Activated naive CD4-positive, alpha-beta T cell treated with anti-CD3 and anti-CD28 coated beads for 36 hours (primary cell): ENCODE measurements around the gene L1CAM. TPM values are rescaled to one million over a fixed set of nuclear protein-coding genes. Genes with fewer than 3 reads are reported as not detected.

Experiments used
- CTCF ChIA-PET: fragments of 350-600 bp; sonication (Branson Sonifier 250); formaldehyde crosslinking; loops from one replicate; lab custom pipeline; 2021; ENCODE audit warnings: antibody characterized with exemption; lab: Charles Lee
- DNase-seq: peaks from one replicate; pipeline ENCODE4 v3.0.0-alpha.2; 2020
- H3K27ac Mint-ChIP-seq: one replicate; pipeline ENCODE4 v1.8.0; 2021; ENCODE audit warnings: mild to moderate bottlenecking, mixed read lengths
- H3K27me3 Mint-ChIP-seq: one replicate; pipeline ENCODE4 v1.8.0; 2021; ENCODE audit warnings: low read depth, mixed read lengths
- H3K36me3 Mint-ChIP-seq: one replicate; pipeline ENCODE4 v1.8.0; 2021; ENCODE audit warnings: low read depth, mixed read lengths
- H3K4me1 Mint-ChIP-seq: one replicate; pipeline ENCODE4 v1.8.0; 2021; ENCODE audit warnings: low read depth, mixed read lengths
- H3K4me3 Mint-ChIP-seq: one replicate; pipeline ENCODE4 v1.8.0; 2021; ENCODE audit warnings: mild to moderate bottlenecking, moderate library complexity, mixed read lengths
- H3K9me3 Mint-ChIP-seq: one replicate; pipeline ENCODE4 v1.8.0; 2021; ENCODE audit warnings: mixed read lengths
- intact Hi-C: fragments of 100-400 bp; cut with micrococcal nuclease; formaldehyde crosslinking; loops from one replicate; pipeline ENCODE4 v1.15.1; 2023
- total RNA-seq, 2 experiments: library from RNA; stranded (reverse); gene quantifications; one replicate each; pipeline ENCODE4 v1.2.3, GENCODE V29; 2021

L1CAM gene
- total RNA-seq, 2 experiments from 2014 or later = 0.40 to 0.57 TPM

- H3K4me1 Mint-ChIP-seq = peaks cover 11% of the 10 kb centered on the region
- H3K27ac Mint-ChIP-seq = no peak overlapping the region
- H3K27me3 Mint-ChIP-seq = no peaks in the 10 kb centered on the region
- no peak for DNase-seq
- CTCF ChIA-PET = no interaction called here
- H3K9me3 Mint-ChIP-seq = no peaks in the 10 kb centered on the region
- peaks cover 10% of the 10 kb centered on the region for H3K36me3 Mint-ChIP-seq
- no peak overlapping the region for H3K4me3 Mint-ChIP-seq
- intact Hi-C loops = no loop called here
Measured at GRCh38 chrX:153909024-153909979, 23.3 kb upstream of the L1CAM start.

- Mint-ChIP-seq H3K36me3 (peaks cover 6% of the 10 kb centered on the region), H3K27me3 (no peaks in the 10 kb centered on the region), H3K4me3 (no peak overlapping the region), H3K4me1 (peaks cover 18% of the 10 kb centered on the region), H3K27ac (no peak overlapping the region), H3K9me3 (no peaks in the 10 kb centered on the region)
- intact Hi-C loops = no loop called here
- no peak for DNase-seq
- CTCF ChIA-PET = no interaction called here
Measured at GRCh38 chrX:153908219-153908860, 22.4 kb upstream of the L1CAM start.

DNA sequence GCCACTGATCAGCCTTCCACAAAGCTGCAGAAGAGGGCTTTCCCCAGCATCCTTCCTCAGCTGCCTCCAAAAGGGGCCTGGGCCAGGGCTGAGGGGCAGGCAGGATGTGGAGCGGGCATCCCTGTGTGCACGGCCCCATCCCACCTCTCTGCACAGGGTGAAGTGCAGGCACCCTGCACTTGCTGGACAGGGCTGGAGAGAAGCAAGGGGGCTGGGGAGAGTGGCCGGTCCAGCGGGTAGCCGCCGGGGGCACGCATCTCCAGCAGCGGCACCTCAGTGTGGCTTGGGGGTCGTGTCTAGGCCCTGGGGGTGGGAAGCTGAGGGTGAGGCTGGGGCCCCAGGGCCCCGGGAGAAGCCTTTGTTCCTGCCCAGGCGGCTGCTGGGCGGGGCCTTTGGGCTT lies 21.5 kb upstream of the L1CAM start:
- no peak for DNase-seq
- CTCF ChIA-PET = interaction anchor here (1.0 kb wide), 1 partner anchor 16 kb away, joined by 3 read pairs; no protein-coding TSS in a partner anchor
- Mint-ChIP-seq H3K9me3 (no peaks in the 10 kb centered on the region), H3K27ac (no peak overlapping the region), H3K4me1 (peaks cover 19% of the 10 kb centered on the region), H3K36me3 (peaks cover 6% of the 10 kb centered on the region), H3K27me3 (no peaks in the 10 kb centered on the region), H3K4me3 (no peak overlapping the region)
- intact Hi-C loops = no loop called here

DNA sequence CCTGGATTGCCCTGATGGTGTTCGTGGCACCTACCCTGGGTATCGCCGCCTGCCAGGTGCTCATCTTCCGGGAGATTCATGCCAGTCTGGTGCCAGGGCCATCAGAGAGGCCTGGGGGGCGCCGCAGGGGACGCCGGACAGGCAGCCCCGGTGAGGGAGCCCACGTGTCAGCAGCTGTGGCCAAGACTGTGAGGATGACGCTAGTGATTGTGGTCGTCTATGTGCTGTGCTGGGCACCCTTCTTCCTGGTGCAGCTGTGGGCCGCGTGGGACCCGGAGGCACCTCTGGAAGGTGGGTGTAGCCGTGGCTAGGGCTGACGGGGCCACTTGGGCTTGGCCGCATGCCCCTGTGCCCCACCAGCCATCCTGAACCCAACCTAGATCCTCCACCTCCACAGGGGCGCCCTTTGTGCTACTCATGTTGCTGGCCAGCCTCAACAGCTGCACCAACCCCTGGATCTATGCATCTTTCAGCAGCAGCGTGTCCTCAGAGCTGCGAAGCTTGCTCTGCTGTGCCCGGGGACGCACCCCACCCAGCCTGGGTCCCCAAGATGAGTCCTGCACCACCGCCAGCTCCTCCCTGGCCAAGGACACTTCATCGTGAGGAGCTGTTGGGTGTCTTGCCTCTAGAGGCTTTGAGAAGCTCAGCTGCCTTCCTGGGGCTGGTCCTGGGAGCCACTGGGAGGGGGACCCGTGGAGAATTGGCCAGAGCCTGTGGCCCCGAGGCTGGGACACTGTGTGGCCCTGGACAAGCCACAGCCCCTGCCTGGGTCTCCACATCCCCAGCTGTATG lies 20.3 kb upstream of the L1CAM start:
- H3K36me3 Mint-ChIP-seq = peaks cover 2% of the 10 kb centered on the region
- no peaks in the 10 kb centered on the region for H3K9me3 Mint-ChIP-seq
- H3K4me3 Mint-ChIP-seq = no peak overlapping the region
- intact Hi-C loops = no loop called here
- H3K27ac Mint-ChIP-seq = peak overlapping the region; percentile 46
- DNase-seq = no peak
- H3K4me1 Mint-ChIP-seq = peaks cover 21% of the 10 kb centered on the region
- CTCF ChIA-PET = interaction anchor here (0.6 to 1.0 kb wide), 2 partner anchors 17 to 49 kb away, joined by 3 read pairs; no protein-coding TSS in a partner anchor
- no peaks in the 10 kb centered on the region for H3K27me3 Mint-ChIP-seq

GRCh38 chrX:153905481-153906095 lies 19.6 kb upstream of the L1CAM start:
- Mint-ChIP-seq H3K27me3 (no peaks in the 10 kb centered on the region), H3K27ac (peak overlapping the region; percentile 46), H3K9me3 (no peaks in the 10 kb centered on the region), H3K36me3 (peaks cover 2% of the 10 kb centered on the region), H3K4me1 (peaks cover 28% of the 10 kb centered on the region), H3K4me3 (no peak overlapping the region)
- DNase-seq = no peak
- CTCF ChIA-PET = no interaction called here
- intact Hi-C loops = no loop called here

DNA sequence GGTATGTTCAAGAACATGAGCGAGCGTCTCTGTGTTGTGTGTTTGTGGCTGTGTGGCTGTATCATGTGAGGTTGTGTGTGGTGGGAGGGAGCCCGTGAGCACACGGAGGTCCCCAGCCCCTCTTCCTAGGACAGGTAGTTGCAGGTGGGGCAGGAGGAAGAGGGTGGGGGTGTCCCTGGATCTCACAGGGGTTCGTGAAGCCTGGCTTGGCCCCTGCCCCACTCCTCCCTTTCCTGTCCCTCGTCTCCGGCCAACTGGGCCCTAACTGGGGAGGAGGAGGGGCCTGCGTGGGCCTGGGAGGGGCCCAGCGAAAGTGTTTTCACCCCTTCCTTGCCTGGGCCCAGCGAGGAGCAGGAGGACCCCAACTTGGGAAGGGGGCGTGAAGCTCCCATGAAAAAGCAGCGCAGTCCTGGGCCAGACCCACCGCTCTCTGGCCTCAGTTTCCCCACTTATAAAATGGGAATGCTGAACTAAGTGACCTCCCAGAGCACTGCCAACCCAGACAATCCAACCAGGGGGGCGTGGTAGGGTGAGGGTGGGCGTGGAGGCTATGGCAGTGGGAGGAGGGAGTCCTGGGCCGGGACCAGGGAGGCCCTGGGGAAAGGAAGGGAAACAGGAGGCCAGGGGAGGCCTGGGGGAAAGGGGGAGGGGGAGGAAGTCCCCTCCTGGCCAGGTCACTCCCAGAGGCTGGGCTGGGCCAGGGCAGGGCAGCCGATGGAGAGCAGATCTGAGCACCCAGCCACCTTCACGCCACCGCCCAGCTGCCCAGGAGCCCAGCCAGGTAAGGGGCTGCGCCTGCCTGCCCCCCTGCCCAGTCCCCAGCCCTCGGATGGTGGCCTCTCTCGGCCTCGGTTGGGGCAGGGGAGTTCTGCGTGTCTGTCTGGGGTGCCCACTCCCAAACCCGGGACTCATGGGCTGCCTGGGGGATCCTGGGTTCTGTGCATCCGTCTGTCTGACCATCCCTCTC lies 18.3 kb upstream of the L1CAM start, which contains the start of gene AVPR2:
Gene AVPR2, plus strand, starts transcription at position 683 of the 967 bp plus-strand sequence. CDS start 473 bp downstream, outside the sequence.
- H3K27ac Mint-ChIP-seq = no peak within 1 kb of the TSS
- no peak for DNase-seq
- H3K4me3 Mint-ChIP-seq = no peak within 1 kb of the TSS
- H3K36me3 Mint-ChIP-seq = no peaks in the 10 kb centered on the region
- CTCF ChIA-PET = no interaction called here
- no peaks in the 10 kb centered on the region for H3K9me3 Mint-ChIP-seq
- H3K27me3 Mint-ChIP-seq = no peaks in the 10 kb centered on the region
- peaks cover 28% of the 10 kb centered on the region for H3K4me1 Mint-ChIP-seq
- intact Hi-C loops = no loop called here

- H3K9me3 Mint-ChIP-seq = no peaks in the 10 kb centered on the region
- no peak overlapping the region for H3K4me3 Mint-ChIP-seq
- H3K4me1 Mint-ChIP-seq = peaks cover 28% of the 10 kb centered on the region
- no peaks in the 10 kb centered on the region for H3K27me3 Mint-ChIP-seq
- intact Hi-C loops = no loop called here
- H3K36me3 Mint-ChIP-seq = no peaks in the 10 kb centered on the region
- H3K27ac Mint-ChIP-seq = no peak overlapping the region
- no peak for DNase-seq
- CTCF ChIA-PET = no interaction called here
Measured at GRCh38 chrX:153903238-153903980, 17.4 kb upstream of the L1CAM start.

DNA sequence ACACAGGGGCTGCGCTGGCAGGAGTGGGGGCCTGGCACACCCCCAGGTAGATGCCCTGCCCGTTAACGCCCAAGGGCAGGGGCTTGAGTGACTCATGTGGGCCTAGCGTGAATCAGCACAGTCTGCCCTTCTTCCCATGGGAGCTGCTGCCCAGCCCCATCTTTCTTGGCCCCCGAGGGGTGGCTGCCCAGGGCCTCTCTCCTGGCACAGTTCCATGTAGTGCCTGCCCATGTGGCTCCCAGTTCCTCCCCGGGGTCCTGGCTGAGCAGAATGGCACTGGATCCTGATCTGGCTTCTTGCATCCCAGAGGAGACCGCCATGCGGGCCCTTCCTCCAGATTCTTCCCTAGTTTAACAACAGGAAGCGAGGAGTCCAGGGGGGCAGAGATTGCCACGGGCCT lies 16.4 kb upstream of the L1CAM start:
- no peak for DNase-seq
- intact Hi-C loops = no loop called here
- no peaks in the 10 kb centered on the region for H3K27me3 Mint-ChIP-seq
- no peaks in the 10 kb centered on the region for H3K9me3 Mint-ChIP-seq
- no peak overlapping the region for H3K27ac Mint-ChIP-seq
- H3K4me1 Mint-ChIP-seq = peaks cover 28% of the 10 kb centered on the region
- H3K4me3 Mint-ChIP-seq = no peak overlapping the region
- no peaks in the 10 kb centered on the region for H3K36me3 Mint-ChIP-seq
- CTCF ChIA-PET = no interaction called here

- no peak for DNase-seq
- no peaks in the 10 kb centered on the region for H3K27me3 Mint-ChIP-seq
- H3K27ac Mint-ChIP-seq = no peak overlapping the region
- intact Hi-C loops = loop anchor here (2.0 kb wide), 1 partner anchor 23 kb away; no protein-coding TSS in a partner anchor
- peak overlapping the region; percentile 43 for H3K4me3 Mint-ChIP-seq
- no peaks in the 10 kb centered on the region for H3K9me3 Mint-ChIP-seq
- CTCF ChIA-PET = no interaction called here
- H3K4me1 Mint-ChIP-seq = peaks cover 29% of the 10 kb centered on the region
- no peaks in the 10 kb centered on the region for H3K36me3 Mint-ChIP-seq
Measured at GRCh38 chrX:153901753-153902140, 15.8 kb upstream of the L1CAM start.

GRCh38 chrX:153900831-153901752 lies 15.1 kb upstream of the L1CAM start:
- CTCF ChIA-PET = interaction anchor here (0.6 to 0.7 kb wide), 3 partner anchors 10 to 202 kb away, joined by 3 to 5 read pairs (median 5); no protein-coding TSS in a partner anchor
- peak overlapping the region; percentile 53 for H3K27ac Mint-ChIP-seq
- no peaks in the 10 kb centered on the region for H3K27me3 Mint-ChIP-seq
- H3K4me3 Mint-ChIP-seq = peak overlapping the region; percentile 43
- no peaks in the 10 kb centered on the region for H3K9me3 Mint-ChIP-seq
- H3K4me1 Mint-ChIP-seq = peaks cover 33% of the 10 kb centered on the region
- peak; percentile 82 for DNase-seq
- H3K36me3 Mint-ChIP-seq = no peaks in the 10 kb centered on the region
- intact Hi-C loops = loop anchor here (1.0 to 2.0 kb wide), 2 partner anchors 15 to 24 kb away; partner anchors contain the start of gene L1CAM
